DMS53 (cell line): ENCODE results near the gene FAAP100.

ENCODE experiments used
- DNase-seq: peaks from one replicate; lab custom pipeline; 2025; lab: John Stamatoyannopoulos, UW

The FAAP100 gene

GRCh38 chr17:81556175-81556691 lies 4.1 kb upstream of the FAAP100 start:
- peak; percentile 98 for DNase-seq

GRCh38 chr17:81553616-81554181 lies 1.5 kb upstream of the FAAP100 start:
- DNase-seq, result peak; percentile 90

- DNase-seq, result peak; percentile 97
These were observed 964 bp upstream of the FAAP100 start for GRCh38 chr17:81553018-81553615.

GRCh38 chr17:81551458-81552243 lies 502 bp downstream of the FAAP100 start:
- DNase-seq, result peak; percentile 66

DNA sequence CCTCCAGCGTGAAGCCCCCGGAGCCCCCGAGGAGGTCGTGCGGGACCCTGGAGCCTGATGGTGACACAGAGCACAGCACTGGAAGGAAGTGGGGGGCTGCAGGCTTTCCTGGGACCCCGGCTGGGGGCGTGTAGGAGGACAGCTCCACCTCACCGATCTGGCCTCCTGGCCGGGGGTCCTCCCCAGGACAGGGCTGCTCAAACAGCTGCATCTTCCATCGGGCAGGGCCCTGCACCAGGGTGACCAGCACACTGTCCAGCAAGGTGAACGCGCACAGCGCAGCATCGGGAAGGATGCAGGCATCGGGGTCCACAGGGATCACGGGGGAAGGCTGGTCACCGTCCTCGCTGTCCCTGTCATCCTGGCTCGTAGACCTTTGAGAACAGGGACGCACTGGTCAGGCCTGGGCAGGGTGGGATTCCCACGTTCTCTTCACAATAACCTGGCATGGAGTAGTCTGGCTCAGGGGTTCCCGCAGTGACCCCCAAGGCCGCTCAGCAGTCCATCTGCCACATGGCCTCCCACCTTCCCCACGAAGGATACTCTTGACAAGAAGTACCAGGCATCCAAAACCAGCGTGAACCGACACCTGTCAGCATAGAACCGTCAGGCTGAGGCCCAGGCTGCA lies 1.2 kb downstream of the FAAP100 start:
- no peak for DNase-seq

- DNase-seq, result no peak
These were observed 1.9 kb downstream of the FAAP100 start for GRCh38 chr17:81550285-81550684.

GRCh38 chr17:81549826-81550225 lies 2.3 kb downstream of the FAAP100 start:
- no peak for DNase-seq

GRCh38 chr17:81549031-81549557 lies 3.1 kb downstream of the FAAP100 start:
- DNase-seq, result no peak

GRCh38 chr17:81547614-81547982 lies 4.6 kb downstream of the FAAP100 start:
- DNase-seq, result no peak

DNA sequence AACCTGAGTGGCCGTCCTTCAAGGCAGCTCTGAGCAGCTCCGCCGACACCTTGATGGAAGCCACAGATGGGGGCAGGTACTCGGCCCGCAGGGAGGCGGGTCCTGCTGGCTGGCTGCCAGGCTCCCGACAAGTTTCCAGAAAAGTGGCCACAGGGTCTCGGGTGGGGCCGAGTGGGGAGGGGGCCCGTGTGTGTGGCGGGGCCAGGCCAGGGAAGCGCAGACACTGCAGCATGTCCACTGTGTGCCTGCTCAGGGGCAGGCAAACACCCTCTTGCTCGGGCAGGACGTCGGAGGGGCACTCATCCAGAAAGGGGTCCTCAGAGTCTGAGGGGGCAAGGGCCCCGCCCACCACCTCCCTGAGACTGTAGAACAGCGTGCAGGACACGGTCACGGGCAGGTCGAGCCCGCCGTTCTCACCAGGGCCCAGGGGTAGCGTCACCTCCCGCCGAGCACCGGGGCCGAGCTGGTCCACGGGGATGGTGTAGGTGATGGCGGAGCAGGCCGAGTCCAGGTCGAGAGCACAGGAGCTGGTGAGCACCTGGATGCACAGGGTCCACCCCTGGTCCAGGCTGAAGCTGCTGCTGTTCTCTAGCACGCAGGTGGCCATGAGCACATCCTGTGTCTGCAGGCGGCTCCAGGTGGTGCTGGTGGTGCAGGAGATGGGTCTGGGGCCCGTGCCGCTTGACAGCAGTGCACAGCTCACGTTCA lies 5.1 kb downstream of the FAAP100 start:
- DNase-seq, result no peak

DNA sequence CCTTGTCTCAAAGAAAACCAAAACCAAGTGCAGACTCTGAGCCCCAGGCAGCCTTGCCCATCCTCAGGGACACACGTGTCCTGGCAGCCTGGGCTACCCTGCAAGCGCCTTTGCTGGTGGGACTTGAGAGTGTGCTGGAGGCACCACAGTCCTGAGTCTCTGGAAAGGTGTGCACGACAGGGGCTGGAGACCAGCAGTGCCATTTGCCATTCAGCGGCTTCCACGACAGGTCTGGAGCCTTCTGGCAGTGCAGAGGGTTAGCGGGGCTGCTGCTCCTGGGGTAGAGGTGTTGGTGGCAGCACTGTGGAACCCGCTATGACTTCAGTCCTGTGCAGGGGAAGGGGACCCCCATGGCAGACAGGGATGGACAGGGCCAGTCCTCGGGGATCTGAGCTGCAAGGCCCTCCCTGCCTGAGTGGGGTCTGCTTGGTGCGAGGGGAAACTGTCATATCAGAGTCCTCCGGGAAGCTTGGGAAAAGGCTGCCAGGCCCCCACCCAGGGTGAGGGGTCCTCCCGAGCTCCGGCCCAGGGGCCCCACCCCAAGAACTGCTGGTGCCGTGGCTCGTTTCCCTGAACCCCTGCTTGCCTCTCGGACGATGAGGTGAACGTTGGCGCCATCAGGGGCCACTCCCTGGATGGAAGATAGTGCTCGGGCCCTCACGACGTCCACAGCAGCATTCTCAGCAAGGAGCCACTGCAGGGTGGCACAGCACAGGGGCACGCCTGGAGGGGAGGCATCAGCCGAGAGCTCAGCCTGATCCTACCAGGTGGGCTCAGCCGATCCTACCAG lies 6.8 kb downstream of the FAAP100 start:
- no peak for DNase-seq

DNA sequence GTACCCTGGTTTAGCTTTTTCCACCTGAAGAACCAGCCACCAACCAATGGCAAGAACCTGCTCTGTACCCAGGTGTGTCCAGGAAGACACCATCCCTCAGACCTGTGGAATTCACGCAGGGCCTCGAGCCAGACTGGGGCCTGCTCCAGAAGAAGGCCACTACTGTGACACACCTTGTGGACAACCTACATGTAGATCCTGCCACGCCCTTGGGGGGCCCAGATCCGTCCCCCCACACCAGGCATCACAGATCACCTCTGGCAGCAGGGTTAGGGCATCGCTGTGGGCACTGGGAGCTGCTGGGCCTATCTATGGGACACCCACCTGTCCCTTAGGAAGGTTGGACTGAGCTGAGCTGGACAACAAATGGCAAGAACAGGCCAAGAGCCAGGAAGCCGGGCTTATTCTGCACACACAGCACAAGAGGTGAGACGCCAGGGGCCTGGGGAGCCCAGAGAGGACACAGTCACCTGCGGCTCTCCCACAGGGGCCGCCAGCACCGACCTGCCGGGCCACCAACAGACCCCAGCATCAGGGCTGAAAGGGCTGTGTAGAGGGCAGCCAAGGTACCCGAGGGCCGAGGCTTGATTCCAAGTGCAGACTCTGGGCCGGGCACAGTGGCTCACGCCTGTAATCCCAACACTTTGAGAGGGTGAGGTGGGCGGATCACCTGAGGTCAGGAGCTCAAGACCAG lies 7.7 kb downstream of the FAAP100 start:
- DNase-seq, result no peak

- DNase-seq, result no peak
These were observed 8.4 kb downstream of the FAAP100 start for GRCh38 chr17:81543756-81544155.

DNA sequence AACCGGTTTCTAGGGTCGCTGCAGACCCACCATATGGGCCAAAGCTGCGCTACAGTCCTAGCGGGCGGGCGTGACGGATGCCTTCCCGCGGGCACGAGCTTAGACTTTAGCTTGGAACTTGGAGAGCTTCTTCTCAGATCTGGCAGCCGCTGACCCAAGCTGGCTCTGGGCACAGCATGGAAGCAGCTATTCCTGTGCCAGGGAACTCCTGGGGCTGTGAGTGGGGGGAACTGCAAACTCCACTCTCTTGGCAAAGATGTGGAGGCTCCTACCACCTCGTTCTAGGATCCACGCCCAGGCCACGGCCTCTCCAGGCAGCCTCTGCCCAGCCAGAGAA lies 8.8 kb downstream of the FAAP100 start:
- no peak for DNase-seq

- DNase-seq, result no peak
These were observed 9.5 kb downstream of the FAAP100 start for GRCh38 chr17:81542431-81543338.

DNA sequence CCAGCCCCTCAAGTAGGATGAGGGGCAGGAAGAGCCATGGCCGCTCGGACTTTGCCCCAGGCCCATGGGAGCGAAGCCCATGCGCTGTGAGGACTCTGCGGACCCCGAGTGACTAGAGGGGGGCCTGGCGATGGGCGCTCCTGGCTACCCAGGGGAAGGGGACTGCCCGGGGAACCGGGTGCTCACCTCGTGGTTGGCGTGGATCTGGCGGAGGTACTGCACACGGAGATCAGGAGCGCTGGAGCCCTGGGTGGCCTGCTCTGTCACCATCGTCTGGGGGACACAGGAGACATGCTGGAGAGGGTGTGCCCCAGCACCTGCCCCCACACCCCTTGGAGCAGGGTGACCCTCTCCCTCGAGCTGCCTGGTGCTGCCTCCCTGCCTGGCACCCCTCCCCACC lies 11.0 kb downstream of the FAAP100 start:
- DNase-seq, result no peak

DNA sequence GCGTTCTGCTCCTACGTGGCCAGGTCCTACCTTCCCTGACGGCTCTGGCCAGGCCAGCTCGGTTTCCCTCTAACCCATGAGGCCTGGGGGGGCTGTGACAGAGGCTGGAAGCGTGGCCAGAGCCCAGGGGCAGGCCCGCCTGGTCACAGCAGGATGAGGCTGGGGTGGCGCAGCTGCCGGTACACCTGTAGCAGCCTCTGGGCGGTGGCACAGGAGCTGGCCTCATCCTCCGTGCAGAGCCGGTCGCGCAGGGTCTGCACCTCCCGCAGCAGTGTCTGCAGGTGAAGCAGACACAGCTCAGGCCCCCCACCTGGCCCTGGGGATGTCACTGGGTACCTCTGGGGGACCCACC lies 11.5 kb downstream of the FAAP100 start:
- DNase-seq, result no peak

DNA sequence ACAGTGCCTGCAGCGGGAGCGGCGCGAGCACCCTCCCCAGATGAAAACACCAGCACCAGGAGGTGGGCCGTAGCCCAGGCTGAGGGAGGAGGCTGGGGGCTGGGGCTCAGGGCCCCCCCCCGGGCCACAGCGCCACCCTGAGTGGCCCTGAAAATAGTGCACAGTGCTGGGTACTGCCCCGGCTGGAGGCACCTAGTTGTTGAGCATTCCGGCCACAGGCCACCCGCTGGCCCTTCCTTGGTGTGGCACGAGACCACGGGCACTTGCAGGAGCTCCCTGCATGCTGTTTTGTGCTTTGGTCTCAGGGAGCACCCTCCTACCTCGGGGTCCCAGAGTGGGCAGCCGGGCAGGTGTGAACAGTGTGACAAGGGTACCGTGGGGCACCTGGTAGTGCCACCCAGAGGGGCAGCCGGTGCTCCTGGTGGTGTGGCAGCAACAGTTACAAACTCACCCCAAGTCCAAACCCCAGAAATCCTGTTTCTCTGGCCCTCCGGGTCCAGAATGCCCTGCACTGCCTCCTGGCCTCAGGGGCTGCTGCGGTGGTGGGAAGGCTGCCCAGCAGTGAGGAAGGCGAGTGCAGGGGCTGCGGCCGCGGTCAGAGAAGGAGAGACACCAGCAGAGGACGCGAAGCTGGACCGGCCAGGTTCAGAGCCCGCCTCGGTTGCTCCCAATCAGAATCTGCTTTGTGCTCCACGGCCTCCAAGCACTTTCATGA lies 12.0 kb downstream of the FAAP100 start:
- DNase-seq, result no peak

GRCh38 chr17:81539571-81539900 lies 12.6 kb downstream of the FAAP100 start:
- DNase-seq, result no peak
